Inflammatory macrophage treated with lipopolysaccharide for 1 hour (primary cell): ENCODE measurements around the gene TRAPPC6A.

Experiments
- DNase-seq, 2 donors: peaks; one replicate each; pipeline ENCODE4 v3.0.0-alpha.2; 2020 to 2022

The TRAPPC6A gene

GRCh38 chr19:45177817-45178261, at the start of gene TRAPPC6A:
TSS of gene TRAPPC6A (minus strand) at chr19:45178237. CDS start at chr19:45178218, 19 bp downstream.
- DNase-seq: peak; percentile 87 to 88

GRCh38 chr19:45224645-45225044, 46.6 kb upstream of the TRAPPC6A start:
- DNase-seq: no peak

GRCh38 chr19:45223879-45224278, 45.8 kb upstream of the TRAPPC6A start:
- no peak for DNase-seq

- DNase-seq: no peak
Observed at GRCh38 chr19:45222724-45223123, 44.7 kb upstream of the TRAPPC6A start.

GRCh38 chr19:45218911-45219743, 41.1 kb upstream of the TRAPPC6A start:
- peak; percentile 9 to 44 for DNase-seq

- DNase-seq: no peak
Observed at GRCh38 chr19:45218426-45218825, 40.4 kb upstream of the TRAPPC6A start.

GRCh38 chr19:45217957-45218334, 39.9 kb upstream of the TRAPPC6A start:
- DNase-seq: no peak

- no peak for DNase-seq
Observed at GRCh38 chr19:45217193-45217956, 39.3 kb upstream of the TRAPPC6A start.

- DNase-seq: no peak
Observed at GRCh38 chr19:45216667-45217066, 38.6 kb upstream of the TRAPPC6A start.

- no peak for DNase-seq
Observed at GRCh38 chr19:45215391-45216191, 37.6 kb upstream of the TRAPPC6A start.

- DNase-seq: no peak
Observed at GRCh38 chr19:45213031-45213430, 35.0 kb upstream of the TRAPPC6A start.

GRCh38 chr19:45211751-45212381, 33.8 kb upstream of the TRAPPC6A start:
- no peak for DNase-seq

GRCh38 chr19:45206328-45206727, 28.3 kb upstream of the TRAPPC6A start:
- no peak for DNase-seq

- no peak for DNase-seq
Observed at GRCh38 chr19:45205810-45206209, 27.8 kb upstream of the TRAPPC6A start.

GRCh38 chr19:45202637-45203036, 24.6 kb upstream of the TRAPPC6A start:
- DNase-seq: no peak

GRCh38 chr19:45200568-45200967, 22.5 kb upstream of the TRAPPC6A start:
- peak; percentile 18 to 23 for DNase-seq

GRCh38 chr19:45195764-45196163, 17.7 kb upstream of the TRAPPC6A start:
- DNase-seq: no peak

GRCh38 chr19:45191375-45191774, 13.3 kb upstream of the TRAPPC6A start:
- DNase-seq: no peak

GRCh38 chr19:45189971-45190370, 11.9 kb upstream of the TRAPPC6A start:
- no peak for DNase-seq

- no peak for DNase-seq
Observed at GRCh38 chr19:45187421-45188100, 9.5 kb upstream of the TRAPPC6A start.

- DNase-seq: no peak
Observed at GRCh38 chr19:45186509-45187334, 8.7 kb upstream of the TRAPPC6A start.
